Neural cell (in vitro differentiated cells): Measurements from ENCODE around the gene CYB5R2. TPM values are rescaled to one million over a fixed set of nuclear protein-coding genes. Genes with fewer than 3 reads are reported as not detected.

Experiments used
- H2AFZ ChIP-seq: fragments of 200-600, 300-800 bp; sonication (generic), shearing (Covaris generic); 2 replicates; pipeline ENCODE4 v1.6.0; 2014; ENCODE audit warnings: low read depth, mild to moderate bottlenecking, antibody characterized with exemption, low read length, moderate library complexity
- H3F3A ChIP-seq: fragments of 200-600 bp; shearing (Covaris generic); 2 replicates; pipeline ENCODE4 v1.6.1; 2016; ENCODE audit warnings: mild to moderate bottlenecking, moderate library complexity, mixed read lengths, antibody characterized with exemption, low read length; ENCODE audit not compliant: insufficient read depth, poor library complexity, severe bottlenecking
- H3K27ac ChIP-seq: fragments of 200-600, 300-800 bp; sonication (generic), shearing (Covaris generic); 2 replicates; pipeline ENCODE4 v1.5.1; 2014; ENCODE audit warnings: mild to moderate bottlenecking, low read length, moderate library complexity
- H3K27me3 ChIP-seq: fragments of 300-800, 200-600 bp; sonication (generic), shearing (Covaris generic); 2 replicates; pipeline ENCODE4 v1.6.0; 2014; ENCODE audit warnings: mild to moderate bottlenecking, low read depth, low read length, moderate library complexity; ENCODE audit not compliant: insufficient read depth
- H3K36me3 ChIP-seq: fragments of 300-800, 200-600 bp; sonication (generic), shearing (Covaris generic); 2 replicates; pipeline ENCODE4 v1.5.1; 2014; ENCODE audit warnings: mild to moderate bottlenecking, antibody characterized with exemption, low read length, moderate library complexity; ENCODE audit not compliant: insufficient read depth
- H3K4me2 ChIP-seq: fragments of 300-800, 200-600 bp; sonication (generic), shearing (Covaris generic); 2 replicates; pipeline ENCODE4 v1.6.0; 2014; ENCODE audit warnings: mild to moderate bottlenecking, low read length
- H3K4me3 ChIP-seq: fragments of 300-800, 200-600 bp; sonication (generic), shearing (Covaris generic); 2 replicates; pipeline ENCODE4 v1.5.1; 2014; ENCODE audit warnings: mild to moderate bottlenecking, low read length, moderate library complexity
- H3K79me2 ChIP-seq: fragments of 200-600 bp; shearing (Covaris generic); replicated peaks from 2 replicates; pipeline ENCODE4 v1.6.0; 2014; ENCODE audit warnings: mild to moderate bottlenecking, low read length, moderate library complexity; ENCODE audit not compliant: insufficient read depth
- H3K9ac ChIP-seq: fragments of 300-800, 200-600 bp; sonication (generic), shearing (Covaris generic); 2 replicates; pipeline ENCODE4 v1.6.1; 2016; ENCODE audit warnings: mild to moderate bottlenecking, low read length, mixed read lengths
- H3K9me2 ChIP-seq: fragments of 200-600 bp; shearing (Covaris generic); 2 replicates; pipeline ENCODE4 v1.6.1; 2016; ENCODE audit warnings: mild to moderate bottlenecking, low read length, mixed read lengths; ENCODE audit not compliant: insufficient read depth
- H3K9me3 ChIP-seq: fragments of 200-600, 300-800 bp; sonication (generic), shearing (Covaris generic); 2 replicates; pipeline ENCODE4 v1.6.1; 2016; ENCODE audit warnings: mild to moderate bottlenecking, mixed run types, low read length, moderate library complexity, mixed read lengths
- H4K20me1 ChIP-seq: fragments of 200-600 bp; shearing (Covaris generic); 2 replicates; pipeline ENCODE4 v1.6.1; 2016; ENCODE audit warnings: mild to moderate bottlenecking, mixed run types; ENCODE audit not compliant: insufficient read depth
- EZH2 ChIP-seq: fragments of 200-600, 300-800 bp; shearing (Covaris generic), sonication (generic); IDR thresholded peaks from 2 replicates; pipeline ENCODE4 v1.6.1; 2014; ENCODE audit warnings: antibody characterized with exemption, low read length, borderline replicate concordance, mild to moderate bottlenecking; ENCODE audit not compliant: insufficient read depth, poor library complexity, severe bottlenecking
- MXI1 ChIP-seq: fragments of 450-650 bp; conservative IDR thresholded peaks from 2 replicates; pipeline ENCODE4 v1.6.1; 2014; ENCODE audit warnings: antibody characterized with exemption, mild to moderate bottlenecking; ENCODE audit not compliant: poor library complexity, severe bottlenecking
- POLR2AphosphoS5 ChIP-seq: IDR thresholded peaks from 2 replicates; pipeline ENCODE4 v1.6.1; 2012
- RAD21 ChIP-seq: fragments of 450-650 bp; conservative IDR thresholded peaks from 2 replicates; pipeline ENCODE4 v1.6.1; 2014; ENCODE audit warnings: antibody characterized with exemption, mild to moderate bottlenecking, moderate library complexity
- SMC3 ChIP-seq: fragments of 450-650 bp; conservative IDR thresholded peaks from 2 replicates; pipeline ENCODE4 v1.6.1; 2014; ENCODE audit warnings: antibody characterized with exemption, mild to moderate bottlenecking, moderate library complexity; ENCODE audit not compliant: poor library complexity
- TAF1 ChIP-seq: IDR thresholded peaks from 2 replicates; pipeline ENCODE4 v1.6.1; 2012; ENCODE audit warnings: low read depth
- polyA plus RNA-seq: library from polyadenylated mRNA; depleted of rRNA; stranded (reverse); fragments of >200 nt; gene quantifications from 2 replicates; pipeline ENCODE4 v1.2.3, GENCODE V29; 2014
- TF ChIP-seq, protein P1 (sequence below): fragments of 450-650 bp; IDR thresholded peaks from 2 replicates; pipeline ENCODE4 v1.5.1; 2014; ENCODE audit warnings: antibody characterized with exemption, mild to moderate bottlenecking, moderate library complexity; ENCODE audit not compliant: poor library complexity, severe bottlenecking
- TF ChIP-seq, protein P2 (sequence below): IDR thresholded peaks from 2 replicates; pipeline ENCODE4 v1.6.1; 2012; ENCODE audit warnings: borderline replicate concordance

Gene CYB5R2
- polyA plus RNA-seq, 1 donor from 2014 or later = not detected

DNA sequence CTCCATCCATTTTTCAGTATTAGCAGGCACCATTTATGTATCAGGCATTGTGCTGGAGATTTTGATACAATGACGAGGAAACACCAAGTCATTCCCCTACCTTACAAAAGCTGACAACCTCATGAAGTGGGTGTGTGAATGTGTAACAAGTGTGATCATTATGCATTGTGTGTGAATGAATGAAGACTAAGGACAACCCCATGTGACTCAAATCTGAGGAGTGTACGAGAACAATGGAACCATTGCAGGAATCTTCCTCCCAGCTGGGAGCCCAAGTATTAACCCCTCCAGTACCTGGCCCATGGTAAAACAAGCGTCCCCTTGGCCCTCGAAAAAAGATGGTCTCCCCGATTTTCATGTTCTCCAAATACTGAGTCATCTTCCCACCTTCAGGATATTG, 4.4 kb downstream of the CYB5R2 start:
- no peaks in the 10 kb centered on the region for H3K79me2 ChIP-seq
- H2AFZ ChIP-seq = no peak overlapping the region
- H4K20me1 ChIP-seq = no peaks in the 10 kb centered on the region
- no peak overlapping the region for H3K9ac ChIP-seq
- H3K27me3 ChIP-seq = peaks cover 23% of the 10 kb centered on the region
- no peaks in the 10 kb centered on the region for H3K36me3 ChIP-seq
- no peak for TF ChIP-seq SMC3
- no peak for TF ChIP-seq MXI1
- TF ChIP-seq RAD21 = no peak
- TF ChIP-seq, protein P1, sequence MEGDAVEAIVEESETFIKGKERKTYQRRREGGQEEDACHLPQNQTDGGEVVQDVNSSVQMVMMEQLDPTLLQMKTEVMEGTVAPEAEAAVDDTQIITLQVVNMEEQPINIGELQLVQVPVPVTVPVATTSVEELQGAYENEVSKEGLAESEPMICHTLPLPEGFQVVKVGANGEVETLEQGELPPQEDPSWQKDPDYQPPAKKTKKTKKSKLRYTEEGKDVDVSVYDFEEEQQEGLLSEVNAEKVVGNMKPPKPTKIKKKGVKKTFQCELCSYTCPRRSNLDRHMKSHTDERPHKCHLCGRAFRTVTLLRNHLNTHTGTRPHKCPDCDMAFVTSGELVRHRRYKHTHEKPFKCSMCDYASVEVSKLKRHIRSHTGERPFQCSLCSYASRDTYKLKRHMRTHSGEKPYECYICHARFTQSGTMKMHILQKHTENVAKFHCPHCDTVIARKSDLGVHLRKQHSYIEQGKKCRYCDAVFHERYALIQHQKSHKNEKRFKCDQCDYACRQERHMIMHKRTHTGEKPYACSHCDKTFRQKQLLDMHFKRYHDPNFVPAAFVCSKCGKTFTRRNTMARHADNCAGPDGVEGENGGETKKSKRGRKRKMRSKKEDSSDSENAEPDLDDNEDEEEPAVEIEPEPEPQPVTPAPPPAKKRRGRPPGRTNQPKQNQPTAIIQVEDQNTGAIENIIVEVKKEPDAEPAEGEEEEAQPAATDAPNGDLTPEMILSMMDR = no peak
- TF ChIP-seq EZH2 = no peak
- TF ChIP-seq, protein P2, sequence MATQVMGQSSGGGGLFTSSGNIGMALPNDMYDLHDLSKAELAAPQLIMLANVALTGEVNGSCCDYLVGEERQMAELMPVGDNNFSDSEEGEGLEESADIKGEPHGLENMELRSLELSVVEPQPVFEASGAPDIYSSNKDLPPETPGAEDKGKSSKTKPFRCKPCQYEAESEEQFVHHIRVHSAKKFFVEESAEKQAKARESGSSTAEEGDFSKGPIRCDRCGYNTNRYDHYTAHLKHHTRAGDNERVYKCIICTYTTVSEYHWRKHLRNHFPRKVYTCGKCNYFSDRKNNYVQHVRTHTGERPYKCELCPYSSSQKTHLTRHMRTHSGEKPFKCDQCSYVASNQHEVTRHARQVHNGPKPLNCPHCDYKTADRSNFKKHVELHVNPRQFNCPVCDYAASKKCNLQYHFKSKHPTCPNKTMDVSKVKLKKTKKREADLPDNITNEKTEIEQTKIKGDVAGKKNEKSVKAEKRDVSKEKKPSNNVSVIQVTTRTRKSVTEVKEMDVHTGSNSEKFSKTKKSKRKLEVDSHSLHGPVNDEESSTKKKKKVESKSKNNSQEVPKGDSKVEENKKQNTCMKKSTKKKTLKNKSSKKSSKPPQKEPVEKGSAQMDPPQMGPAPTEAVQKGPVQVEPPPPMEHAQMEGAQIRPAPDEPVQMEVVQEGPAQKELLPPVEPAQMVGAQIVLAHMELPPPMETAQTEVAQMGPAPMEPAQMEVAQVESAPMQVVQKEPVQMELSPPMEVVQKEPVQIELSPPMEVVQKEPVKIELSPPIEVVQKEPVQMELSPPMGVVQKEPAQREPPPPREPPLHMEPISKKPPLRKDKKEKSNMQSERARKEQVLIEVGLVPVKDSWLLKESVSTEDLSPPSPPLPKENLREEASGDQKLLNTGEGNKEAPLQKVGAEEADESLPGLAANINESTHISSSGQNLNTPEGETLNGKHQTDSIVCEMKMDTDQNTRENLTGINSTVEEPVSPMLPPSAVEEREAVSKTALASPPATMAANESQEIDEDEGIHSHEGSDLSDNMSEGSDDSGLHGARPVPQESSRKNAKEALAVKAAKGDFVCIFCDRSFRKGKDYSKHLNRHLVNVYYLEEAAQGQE = no peak
- no peak overlapping the region for H3K27ac ChIP-seq
- H3K4me2 ChIP-seq = no peak overlapping the region
- no peaks in the 10 kb centered on the region for H3F3A ChIP-seq
- no peaks in the 10 kb centered on the region for H3K9me3 ChIP-seq
- no peak overlapping the region for H3K4me3 ChIP-seq
- H3K9me2 ChIP-seq = no peaks in the 10 kb centered on the region

DNA sequence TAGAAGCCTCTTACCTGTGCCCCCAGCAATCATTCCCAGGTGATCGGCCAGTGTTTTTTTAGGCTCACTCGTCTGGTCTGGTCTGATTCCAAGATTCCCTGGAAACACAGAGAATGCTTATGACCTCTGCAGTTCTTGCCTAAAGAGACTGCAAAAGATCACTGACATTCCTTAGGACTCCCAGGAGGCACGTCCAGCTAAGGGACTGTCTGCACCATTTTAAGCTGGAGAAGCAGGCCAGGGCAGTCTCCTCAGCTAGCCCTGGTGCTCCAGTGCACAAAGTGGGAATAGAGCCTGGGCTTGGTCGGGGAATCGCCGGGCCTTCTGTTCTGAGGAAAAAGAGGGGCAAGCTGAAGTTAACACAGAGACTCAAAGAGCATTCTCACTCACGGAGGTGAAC, 4.8 kb downstream of the CYB5R2 start:
- no peak overlapping the region for H2AFZ ChIP-seq
- H3K9me2 ChIP-seq = no peaks in the 10 kb centered on the region
- no peak overlapping the region for H3K4me2 ChIP-seq
- H3K36me3 ChIP-seq = no peaks in the 10 kb centered on the region
- H3K9me3 ChIP-seq = no peaks in the 10 kb centered on the region
- no peaks in the 10 kb centered on the region for H4K20me1 ChIP-seq
- H3K27me3 ChIP-seq = peaks cover 19% of the 10 kb centered on the region
- no peaks in the 10 kb centered on the region for H3K79me2 ChIP-seq
- H3F3A ChIP-seq = no peaks in the 10 kb centered on the region
- H3K27ac ChIP-seq = no peak overlapping the region
- H3K4me3 ChIP-seq = no peak overlapping the region
- TF ChIP-seq, protein P2 = no peak
- TF ChIP-seq POLR2AphosphoS5 = no peak
- TF ChIP-seq EZH2 = no peak
- TF ChIP-seq TAF1 = no peak
- no peak overlapping the region for H3K9ac ChIP-seq
